A673 (cell line): ENCODE data around the gene GNAI2. TPM values are rescaled to one million over a fixed set of nuclear protein-coding genes. Genes with fewer than 3 reads are reported as not detected.

Experiments
- BruUV-seq: library from RNA; stranded (reverse); fragments of 400-500 nt; replicated peaks from 2 replicates; lab custom pipeline; 2021; lab: Mats Ljungman, UMichigan
- CTCF ChIA-PET: fragments of 300-600 bp; sonication (Branson Sonifier 250); formaldehyde crosslinking; loops from one replicate; lab custom pipeline; 2022; ENCODE audit warnings: antibody characterized with exemption; lab: Charles Lee
- POLR2A ChIA-PET: fragments of 300-600 bp; sonication (Branson Sonifier 250); formaldehyde crosslinking; loops from one replicate; lab custom pipeline; 2022; ENCODE audit warnings: antibody characterized with exemption; ENCODE audit not compliant: low non-redundant PET; lab: Charles Lee
- DNase-seq: peaks from one replicate; pipeline ENCODE4 v3.0.0-alpha.2; 2015; ENCODE audit warnings: low spot score
- H3K27ac ChIP-seq: fragments of 200-600 bp; sonication (generic); 2 replicates; pipeline ENCODE4 v1.5.1; 2016; ENCODE audit warnings: mixed run types, low read depth, mild to moderate bottlenecking, mixed read lengths, antibody characterized with exemption, low read length; ENCODE audit not compliant: poor library complexity, severe bottlenecking
- H3K27me3 ChIP-seq: fragments of 200-600 bp; sonication (generic); replicated peaks from 2 replicates; pipeline ENCODE4 v1.6.1; 2017; ENCODE audit warnings: mixed run types, low read depth, mild to moderate bottlenecking, mixed read lengths, antibody characterized with exemption, low read length; ENCODE audit not compliant: insufficient read depth, poor library complexity
- H3K36me3 ChIP-seq: fragments of 200-600 bp; sonication (generic); 2 replicates; pipeline ENCODE4 v1.6.1; 2016; ENCODE audit warnings: mixed run types, mild to moderate bottlenecking, mixed read lengths, antibody characterized with exemption, low read length; ENCODE audit not compliant: insufficient read depth, poor library complexity, severe bottlenecking
- H3K4me1 ChIP-seq: fragments of 200-600 bp; sonication (generic); 2 replicates; pipeline ENCODE4 v1.6.1; 2017; ENCODE audit warnings: mixed run types, mild to moderate bottlenecking, mixed read lengths, antibody characterized with exemption, low read length; ENCODE audit not compliant: insufficient read depth, poor library complexity, severe bottlenecking
- H3K4me3 ChIP-seq: fragments of 200-600 bp; sonication (generic); 2 replicates; pipeline ENCODE4 v1.5.1; 2016; ENCODE audit warnings: low read depth, mixed run types, mild to moderate bottlenecking, mixed read lengths, low read length; ENCODE audit not compliant: poor library complexity, severe bottlenecking
- H3K9me3 ChIP-seq: fragments of 200-600 bp; sonication (generic); 2 replicates; pipeline ENCODE4 v1.6.1; 2016; ENCODE audit warnings: mixed run types, low read depth, mild to moderate bottlenecking, mixed read lengths, antibody characterized with exemption, low read length; ENCODE audit not compliant: poor library complexity, severe bottlenecking
- CTCF ChIP-seq: fragments of 300-800, 200-600 bp; sonication (generic); conservative IDR thresholded peaks from 2 replicates; pipeline ENCODE4 v1.5.1; 2017; ENCODE audit warnings: low read depth, mild to moderate bottlenecking, antibody characterized with exemption, low read length, moderate library complexity, mixed read lengths
- EZH2 ChIP-seq: fragments of 200-600 bp; sonication (generic); IDR thresholded peaks from 2 replicates; pipeline ENCODE4 v1.6.1; 2017; ENCODE audit warnings: borderline replicate concordance, low read depth, mild to moderate bottlenecking, mixed read lengths, antibody characterized with exemption, low read length; ENCODE audit not compliant: poor library complexity, severe bottlenecking
- intact Hi-C: fragments of 100-400 bp; cut with micrococcal nuclease; formaldehyde crosslinking; loops from one replicate; pipeline ENCODE4 v1.10.0; 2022; ENCODE audit not compliant: unreplicated experiment
- total RNA-seq: library from RNA; stranded (reverse); gene quantifications from 2 replicates; pipeline ENCODE4 v1.2.3, GENCODE V29; 2021

Gene GNAI2
- total RNA-seq, 1 experiment from 2014 or later, result 115 TPM

DNA sequence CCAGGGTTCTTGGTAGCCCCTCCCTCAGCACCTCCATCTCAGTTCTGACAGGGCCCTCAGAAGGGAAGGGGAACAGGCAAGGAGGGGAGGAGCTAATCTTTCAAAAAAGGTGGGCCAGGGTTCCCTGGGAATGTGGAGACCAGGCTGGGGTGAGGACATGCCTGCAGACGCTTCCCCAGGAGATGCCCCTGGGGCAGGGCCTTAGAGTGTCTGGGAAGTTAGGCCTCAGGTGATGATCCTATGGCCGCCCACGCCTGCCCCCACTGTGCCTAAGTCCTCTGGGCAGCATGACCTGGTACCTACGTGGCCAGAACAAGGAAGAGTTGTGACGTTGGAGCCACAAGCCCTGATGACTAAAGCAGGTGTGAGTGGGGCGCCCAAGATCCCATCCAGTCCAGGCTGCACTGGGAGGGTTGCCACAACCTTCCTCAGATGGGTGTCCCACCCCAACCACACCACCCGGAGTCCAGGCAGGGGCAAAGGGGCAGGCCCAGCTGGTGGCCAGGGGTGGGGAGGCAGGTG, 29.0 kb downstream of the GNAI2 start:
- H3K4me1 ChIP-seq, result peaks cover 20% of the 10 kb centered on the region
- CTCF ChIA-PET, result interaction anchor here (0.5 to 0.6 kb wide), 2 partner anchors 31 to 1405 kb away, joined by 4 to 7 read pairs; no protein-coding TSS in a partner anchor
- intact Hi-C loops, result loop anchor here (10.0 kb wide), 1 partner anchor 140 kb away; no protein-coding TSS in a partner anchor
- DNase-seq, result no peak
- peak overlapping the region; percentile 23 for H3K27ac ChIP-seq
- no TSS peak for BruUV-seq
- no peaks in the 10 kb centered on the region for H3K27me3 ChIP-seq
- no peaks in the 10 kb centered on the region for H3K9me3 ChIP-seq
- H3K4me3 ChIP-seq, result no peak overlapping the region
- no peaks in the 10 kb centered on the region for H3K36me3 ChIP-seq
- TF ChIP-seq EZH2 (no peak), CTCF (no peak)
- POLR2A ChIA-PET, result no interaction called here

DNA sequence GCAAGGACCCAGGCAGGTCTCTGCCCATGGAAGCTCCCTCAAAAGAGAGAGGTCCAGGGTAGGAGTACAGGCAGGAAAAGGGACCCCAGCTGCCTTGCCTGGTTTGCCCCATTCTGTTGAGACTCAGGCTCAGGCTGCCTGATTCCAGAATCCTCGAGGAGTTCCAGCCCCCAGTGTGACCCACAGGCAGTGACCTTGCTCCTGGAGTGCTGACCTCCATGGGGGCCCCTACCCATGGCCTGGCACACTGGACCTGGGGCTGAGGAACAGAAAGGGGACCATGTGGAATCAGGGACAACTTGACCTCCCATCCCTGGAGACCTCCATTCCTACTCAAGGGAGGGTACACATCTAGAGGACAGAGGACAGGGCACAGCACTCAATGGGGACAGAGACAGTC, 29.6 kb downstream of the GNAI2 start:
- Histone ChIP-seq H3K9me3 (no peaks in the 10 kb centered on the region), H3K4me1 (peaks cover 20% of the 10 kb centered on the region), H3K36me3 (no peaks in the 10 kb centered on the region), H3K27ac (no peak overlapping the region), H3K27me3 (no peaks in the 10 kb centered on the region), H3K4me3 (no peak overlapping the region)
- POLR2A ChIA-PET, result no interaction called here
- DNase-seq, result no peak
- BruUV-seq, result no TSS peak
- CTCF ChIA-PET, result interaction anchor here (0.6 kb wide), 1 partner anchor 31 kb away, joined by 7 read pairs; no protein-coding TSS in a partner anchor
- TF ChIP-seq CTCF (no peak), EZH2 (no peak)
- intact Hi-C loops, result loop anchor here (10.0 kb wide), 1 partner anchor 141 kb away; no protein-coding TSS in a partner anchor

DNA sequence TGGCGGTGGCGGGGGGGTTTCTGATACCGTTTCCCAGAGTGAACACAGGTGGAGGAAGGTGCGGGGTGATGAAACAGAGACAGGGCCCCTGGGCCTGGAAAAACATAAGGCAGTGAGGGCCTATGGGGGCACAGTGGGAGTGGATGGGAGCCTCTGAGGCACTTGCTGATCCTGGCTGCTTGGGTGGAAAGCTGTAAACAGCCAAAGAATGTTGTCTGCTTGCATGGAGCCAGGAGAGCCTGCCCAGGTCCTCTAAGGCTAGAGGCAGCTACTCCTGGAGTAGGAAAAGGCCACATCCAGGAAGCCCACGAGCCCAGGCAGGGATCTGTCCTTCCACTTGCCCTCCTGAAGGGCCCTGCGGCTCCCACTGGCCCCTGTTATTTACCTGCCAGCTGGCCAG, 30.0 kb downstream of the GNAI2 start:
- CTCF ChIA-PET, result no interaction called here

More for the DNA sequence above, 30.0 kb downstream of the GNAI2 start:
- intact Hi-C loops, result loop anchor here (10.0 kb wide), 1 partner anchor 141 kb away; no protein-coding TSS in a partner anchor
- no peak for DNase-seq
- TF ChIP-seq EZH2, result no peak
- TF ChIP-seq CTCF, result no peak
- POLR2A ChIA-PET, result no interaction called here
- BruUV-seq, result no TSS peak
- H3K36me3 ChIP-seq, result no peaks in the 10 kb centered on the region
- H3K4me1 ChIP-seq, result peaks cover 20% of the 10 kb centered on the region
- H3K9me3 ChIP-seq, result no peaks in the 10 kb centered on the region
- H3K27me3 ChIP-seq, result no peaks in the 10 kb centered on the region
- H3K4me3 ChIP-seq, result no peak overlapping the region
- no peak overlapping the region for H3K27ac ChIP-seq
